Measurements from ENCODE around the gene RBM24. TPM values are rescaled to one million over a fixed set of nuclear protein-coding genes. Genes with fewer than 3 reads are reported as not detected.

The RBM24 gene
- total and polyA plus RNA-seq, 2 of the 4 experiments (the other 2 are of a cell fraction) = 4.1 to 6.6 TPM

DNA sequence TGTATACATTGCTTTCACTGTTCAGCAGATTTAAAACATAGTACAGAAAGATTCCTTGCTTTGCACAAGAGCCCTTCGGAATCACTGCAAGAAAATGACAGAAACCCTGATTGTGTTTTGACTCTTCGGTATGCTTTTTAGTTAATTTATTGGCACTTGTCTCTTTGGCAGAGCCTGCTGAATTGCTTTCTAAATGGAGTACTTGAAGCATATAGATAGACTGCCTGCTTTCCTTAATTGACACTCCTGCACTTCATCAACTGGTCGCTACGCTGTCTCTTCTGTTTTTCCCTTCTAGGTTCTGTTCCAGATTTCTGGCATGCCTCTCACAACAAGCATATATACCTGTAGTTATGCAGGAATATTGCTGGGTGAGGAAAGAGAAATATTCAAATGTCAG is 22.4 kb upstream of the RBM24 start:
- no peaks in the 10 kb centered on the region for H3K9me1 ChIP-seq (ENCODE audit: insufficient read depth, low read length)
- H2BK20ac ChIP-seq (ENCODE audit: low read depth, low read length) = no peak overlapping the region
- CTCF ChIA-PET = no interaction called here
- no peaks in the 10 kb centered on the region for H3K4me1 ChIP-seq (ENCODE audit: control insufficient read depth, insufficient read depth, low read length)
- H2AK9ac ChIP-seq (replicated peaks; ENCODE audit: low read depth, low read length, poor library complexity) = no peak overlapping the region
- no peaks in the 10 kb centered on the region for H3K27me3 ChIP-seq (ENCODE audit: control insufficient read depth, insufficient read depth, low read length)
- H2BK15ac ChIP-seq (ENCODE audit: low read depth, low read length) = no peak overlapping the region
- no peaks in the 10 kb centered on the region for H4K20me1 ChIP-seq (ENCODE audit: insufficient read depth, low read length)
- no peak overlapping the region for H3K14ac ChIP-seq (replicated peaks; ENCODE audit: low read depth, low read length)
- no peak overlapping the region for H3K56ac ChIP-seq (ENCODE audit: extremely low read depth, insufficient read depth, low read length)
- H4K8ac ChIP-seq (ENCODE audit: low read depth in 2 of 2, low read length in 2 of 2) = no peak overlapping the region
- H3K4ac ChIP-seq (ENCODE audit: low read depth, low read length) = no peak overlapping the region
- DNase-seq (no peak), ATAC-seq (ENCODE audit: low read depth) (no peak)
- 100% methylated on average over 1 of the region's 4 CpGs; no CpG with 5 or more reads in 1 of the 2 experiments for WGBS, 2 experiments (ENCODE audit: extremely low coverage in 2 of 2, insufficient read length in 1 of 2)
- POLR2A ChIA-PET (ENCODE audit: unreplicated experiment) = no interaction called here
- no peak overlapping the region for H2BK5ac ChIP-seq (ENCODE audit: low read depth, low read length, poor library complexity, severe bottlenecking)
- no peak overlapping the region for H3K27ac ChIP-seq (ENCODE audit: insufficient read depth, low read length)
- no peak overlapping the region for H3K9ac ChIP-seq (ENCODE audit: low read depth, low read length)
- no peaks in the 10 kb centered on the region for H3K79me1 ChIP-seq (ENCODE audit: low read depth in 1 of 2, low read length in 2 of 2)
- H2AFZ ChIP-seq (replicated peaks; ENCODE audit: low read length, poor library complexity) = no peak overlapping the region
- no peak overlapping the region for H3K18ac ChIP-seq (ENCODE audit: low read depth, low read length)
- BruUV-seq (replicated peaks) = no TSS peak
- H3K36me3 ChIP-seq (ENCODE audit: control insufficient read depth, insufficient read depth, low read length) = no peaks in the 10 kb centered on the region
- H4K91ac ChIP-seq (ENCODE audit: insufficient read depth, low read depth, low read length) = no peak overlapping the region
- H4K5ac ChIP-seq (ENCODE audit: low read depth, low read length) = no peak overlapping the region
- dilution Hi-C loops (cut with HindIII; ENCODE audit: low sequenced_read_pairs, unreplicated experiment) = no loop called here
- H3K23ac ChIP-seq (ENCODE audit: low read depth, low read length) = no peak overlapping the region
- TF ChIP-seq CEBPB (IDR thresholded peaks at IDR 0.05; ENCODE audit: low read depth, low read length) = no peak
- no peak for TF ChIP-seq NFE2L2 (IDR thresholded peaks at IDR 0.05; ENCODE audit: low read depth, low read length)
- no peak for TF ChIP-seq RCOR1 (IDR thresholded peaks at IDR 0.05; ENCODE audit: insufficient replicate concordance, low read length)
- no peak for TF ChIP-seq BHLHE40 (IDR thresholded peaks at IDR 0.05; ENCODE audit: low read depth, low read length)
- TF ChIP-seq MAZ (IDR thresholded peaks at IDR 0.05; ENCODE audit: borderline replicate concordance, low read depth, low read length) = no peak
- TF ChIP-seq FOS (IDR thresholded peaks at IDR 0.05; ENCODE audit: low read depth, low read length) = no peak
- TF ChIP-seq, protein P1, sequence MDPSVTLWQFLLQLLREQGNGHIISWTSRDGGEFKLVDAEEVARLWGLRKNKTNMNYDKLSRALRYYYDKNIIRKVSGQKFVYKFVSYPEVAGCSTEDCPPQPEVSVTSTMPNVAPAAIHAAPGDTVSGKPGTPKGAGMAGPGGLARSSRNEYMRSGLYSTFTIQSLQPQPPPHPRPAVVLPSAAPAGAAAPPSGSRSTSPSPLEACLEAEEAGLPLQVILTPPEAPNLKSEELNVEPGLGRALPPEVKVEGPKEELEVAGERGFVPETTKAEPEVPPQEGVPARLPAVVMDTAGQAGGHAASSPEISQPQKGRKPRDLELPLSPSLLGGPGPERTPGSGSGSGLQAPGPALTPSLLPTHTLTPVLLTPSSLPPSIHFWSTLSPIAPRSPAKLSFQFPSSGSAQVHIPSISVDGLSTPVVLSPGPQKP (IDR thresholded peaks at IDR 0.05; ENCODE audit: borderline replicate concordance, low read depth, low read length) = no peak
- TF ChIP-seq, protein P2, sequence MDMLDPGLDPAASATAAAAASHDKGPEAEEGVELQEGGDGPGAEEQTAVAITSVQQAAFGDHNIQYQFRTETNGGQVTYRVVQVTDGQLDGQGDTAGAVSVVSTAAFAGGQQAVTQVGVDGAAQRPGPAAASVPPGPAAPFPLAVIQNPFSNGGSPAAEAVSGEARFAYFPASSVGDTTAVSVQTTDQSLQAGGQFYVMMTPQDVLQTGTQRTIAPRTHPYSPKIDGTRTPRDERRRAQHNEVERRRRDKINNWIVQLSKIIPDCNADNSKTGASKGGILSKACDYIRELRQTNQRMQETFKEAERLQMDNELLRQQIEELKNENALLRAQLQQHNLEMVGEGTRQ (IDR thresholded peaks at IDR 0.05; ENCODE audit: low read depth, low read length) = no peak
- no peak for TF ChIP-seq RAD21 (IDR thresholded peaks at IDR 0.05; ENCODE audit: low read length)
- no peak for TF ChIP-seq RFX5 (IDR thresholded peaks at IDR 0.05; ENCODE audit: low read depth, low read length)
- no peak for TF ChIP-seq POLR2A (IDR thresholded peaks at IDR 0.05; ENCODE audit: low read depth, low read length)
- TF ChIP-seq CHD1 (IDR thresholded peaks at IDR 0.05; ENCODE audit: low read depth, low read length) = no peak
- no peak for TF ChIP-seq SMC3 (IDR thresholded peaks at IDR 0.05; ENCODE audit: low read depth, low read length)
- TF ChIP-seq, protein P3, sequence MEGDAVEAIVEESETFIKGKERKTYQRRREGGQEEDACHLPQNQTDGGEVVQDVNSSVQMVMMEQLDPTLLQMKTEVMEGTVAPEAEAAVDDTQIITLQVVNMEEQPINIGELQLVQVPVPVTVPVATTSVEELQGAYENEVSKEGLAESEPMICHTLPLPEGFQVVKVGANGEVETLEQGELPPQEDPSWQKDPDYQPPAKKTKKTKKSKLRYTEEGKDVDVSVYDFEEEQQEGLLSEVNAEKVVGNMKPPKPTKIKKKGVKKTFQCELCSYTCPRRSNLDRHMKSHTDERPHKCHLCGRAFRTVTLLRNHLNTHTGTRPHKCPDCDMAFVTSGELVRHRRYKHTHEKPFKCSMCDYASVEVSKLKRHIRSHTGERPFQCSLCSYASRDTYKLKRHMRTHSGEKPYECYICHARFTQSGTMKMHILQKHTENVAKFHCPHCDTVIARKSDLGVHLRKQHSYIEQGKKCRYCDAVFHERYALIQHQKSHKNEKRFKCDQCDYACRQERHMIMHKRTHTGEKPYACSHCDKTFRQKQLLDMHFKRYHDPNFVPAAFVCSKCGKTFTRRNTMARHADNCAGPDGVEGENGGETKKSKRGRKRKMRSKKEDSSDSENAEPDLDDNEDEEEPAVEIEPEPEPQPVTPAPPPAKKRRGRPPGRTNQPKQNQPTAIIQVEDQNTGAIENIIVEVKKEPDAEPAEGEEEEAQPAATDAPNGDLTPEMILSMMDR (conservative IDR thresholded peaks at IDR 0.05; ENCODE audit: low read depth, low read length) = no peak
- TF ChIP-seq MXI1 (IDR thresholded peaks at IDR 0.05; ENCODE audit: borderline replicate concordance, low read depth, low read length) = no peak
- no peak for TF ChIP-seq MAFK (IDR thresholded peaks at IDR 0.05; ENCODE audit: low read depth, low read length)
- no peaks in the 10 kb centered on the region for H3K9me3 ChIP-seq (ENCODE audit: control insufficient read depth, insufficient read depth, low read length)
- in situ Hi-C loops (cut with MboI; ENCODE audit: low sequenced_read_pairs) = no loop called here
- intact Hi-C loops (cut with micrococcal nuclease) = no loop called here
- no peak overlapping the region for H3K4me2 ChIP-seq (ENCODE audit: low read depth, low read length)
- no peak overlapping the region for H2BK120ac ChIP-seq (ENCODE audit: low read depth, low read length)
- H2AK5ac ChIP-seq (ENCODE audit: low read depth, low read length) = no peak overlapping the region
- no peak overlapping the region for H3K4me3 ChIP-seq (ENCODE audit: insufficient read depth, low read depth, low read length)
